HCT116 (cell line): ENCODE measurements around the gene GPLD1. TPM values are rescaled to one million over a fixed set of nuclear protein-coding genes. Genes with fewer than 3 reads are reported as not detected.

Source experiments
- ATAC-seq: fragments of 200-7000 bp; cut with Tn5 transposase; 2 replicates; pipeline ENCODE4 v1.9.1; 2020; ENCODE audit warnings: mild to moderate bottlenecking, moderate library complexity
- BruUV-seq: library from RNA; stranded (reverse); fragments of 400-500 nt; replicated peaks from 2 replicates; lab custom pipeline; 2021; lab: Mats Ljungman, UMichigan
- CTCF ChIA-PET: fragments of 300-600 bp; sonication (Branson Sonifier 250); formaldehyde crosslinking; loops from one replicate; lab custom pipeline; 2021; ENCODE audit warnings: antibody characterized with exemption; lab: Charles Lee
- POLR2A ChIA-PET: fragments of 300-600, 350-600 bp; sonication (Branson Sonifier 250); formaldehyde crosslinking; loops from one replicate; lab custom pipeline; 2021; ENCODE audit warnings: antibody characterized with exemption; lab: Charles Lee
- RAD21 ChIA-PET, 2 experiments: fragments of 300-600 bp; sonication (Branson Sonifier 250); formaldehyde crosslinking; loops; one replicate each; lab custom pipeline; 2023; ENCODE audit warnings: low total read pairs in 2 of 2; ENCODE audit not compliant: uncharacterized antibody in 2 of 2, unreplicated experiment in 2 of 2, low non-redundant PET in 1 of 2; lab: Charles Lee
- DNase-seq: peaks from one replicate; pipeline ENCODE4 v3.0.0-alpha.2; 2010; ENCODE audit warnings: low read depth, low spot score
- H2AFZ ChIP-seq: fragments of 200-600 bp; shearing (Covaris generic), sonication (generic); 2 replicates; pipeline ENCODE4 v1.6.1; 2017; ENCODE audit warnings: low read depth, mixed run types, mixed read lengths, antibody characterized with exemption, low read length; ENCODE audit not compliant: poor library complexity, severe bottlenecking
- H3K27ac ChIP-seq: 2 replicates; pipeline ENCODE4 v1.5.1; 2012; ENCODE audit warnings: low read depth, low read length
- H3K27me3 ChIP-seq: fragments of 200-600 bp; sonication (generic); 2 replicates; pipeline ENCODE4 v1.6.1; 2016; ENCODE audit warnings: mixed run types, low read length, mixed read lengths; ENCODE audit not compliant: insufficient read depth
- H3K36me3 ChIP-seq, 2 experiments: fragments of 200-500 bp in 1 of 2; fragments of 200-600 bp in 1 of 2; sonication (Bioruptor generic) in 1 of 2; sonication (generic) in 1 of 2; 2 replicates each; pipeline versions ENCODE4 v1.5.1 to v1.6.1; 2014 to 2016; ENCODE audit warnings: low read length in 2 of 2, inconsistent platforms in 1 of 2, mixed read lengths in 1 of 2, mixed run types in 1 of 2; ENCODE audit not compliant: insufficient read depth in 2 of 2, control insufficient read depth in 1 of 2
- H3K4me1 ChIP-seq, 2 experiments: fragments of 200-600 bp in 1 of 2; sonication (generic) in 1 of 2; 2 replicates each; pipeline versions ENCODE4 v1.5.1 to v1.6.1; 2012 to 2017; ENCODE audit warnings: low read length in 2 of 2, inconsistent platforms in 1 of 2, mild to moderate bottlenecking in 1 of 2, mixed read lengths in 1 of 2, mixed run types in 1 of 2, moderate library complexity in 1 of 2; ENCODE audit not compliant: insufficient read depth in 2 of 2, control insufficient read depth in 1 of 2
- H3K4me2 ChIP-seq: fragments of 200-600 bp; sonication (generic); 2 replicates; pipeline ENCODE4 v1.6.1; 2017; ENCODE audit warnings: mixed run types, low read length, mixed read lengths
- H3K4me3 ChIP-seq, 2 experiments: fragments of 200-600 bp in 1 of 2; sonication (generic) in 1 of 2; replicated peaks in 1 of 2; 2 replicates each; pipeline ENCODE4 v1.5.1; 2011 to 2016; ENCODE audit warnings: low read length in 2 of 2, control low read depth in 1 of 2, low read depth in 1 of 2, mild to moderate bottlenecking in 1 of 2, mixed read lengths in 1 of 2, mixed run types in 1 of 2
- H3K79me2 ChIP-seq: fragments of 200-600 bp; sonication (generic); 2 replicates; pipeline ENCODE4 v1.6.1; 2017; ENCODE audit warnings: mild to moderate bottlenecking, mixed run types, low read length, moderate library complexity, mixed read lengths; ENCODE audit not compliant: insufficient read depth
- H3K9ac ChIP-seq: fragments of 200-600 bp; sonication (generic); 2 replicates; pipeline ENCODE4 v1.6.1; 2016; ENCODE audit warnings: low read length, mixed read lengths
- H3K9me2 ChIP-seq: fragments of 200-600 bp; sonication (generic), shearing (Covaris generic); 2 replicates; pipeline ENCODE4 v1.6.1; 2017; ENCODE audit warnings: mixed run types, mild to moderate bottlenecking, moderate library complexity; ENCODE audit not compliant: insufficient read depth
- H3K9me3 ChIP-seq, 2 experiments: fragments of 200-500 bp in 1 of 2; fragments of 200-600 bp in 1 of 2; sonication (Bioruptor generic) in 1 of 2; sonication (generic) in 1 of 2; 2 replicates each; pipeline ENCODE4 v1.6.1; 2014 to 2017; ENCODE audit warnings: low read length in 2 of 2, mixed read lengths in 2 of 2, inconsistent platforms in 1 of 2, low read depth in 1 of 2, mild to moderate bottlenecking in 1 of 2, mixed run types in 1 of 2, moderate library complexity in 1 of 2; ENCODE audit not compliant: control insufficient read depth in 1 of 2, insufficient read depth in 1 of 2
- H4K20me1 ChIP-seq: fragments of 200-600 bp; sonication (generic), shearing (Covaris generic); 2 replicates; pipeline ENCODE4 v1.6.1; 2017; ENCODE audit warnings: mixed run types, mild to moderate bottlenecking, moderate library complexity; ENCODE audit not compliant: insufficient read depth
- EGR1 ChIP-seq: IDR thresholded peaks from 2 replicates; pipeline ENCODE4 v1.6.1; 2012; ENCODE audit warnings: low read depth
- EZH2 ChIP-seq: fragments of 200-600 bp; sonication (generic); IDR thresholded peaks from 2 replicates; pipeline ENCODE4 v1.6.1; 2017; ENCODE audit warnings: antibody characterized with exemption, mixed run types
- EZH2phosphoT487 ChIP-seq: fragments of 200-600 bp; IDR thresholded peaks from 2 replicates; pipeline ENCODE4 v1.6.1; 2018; ENCODE audit warnings: antibody characterized with exemption, borderline replicate concordance
- FOSL1 ChIP-seq: IDR thresholded peaks from 2 replicates; pipeline ENCODE4 v1.6.1; 2012; ENCODE audit warnings: low read depth
- POLR2A ChIP-seq: IDR thresholded peaks from 2 replicates; pipeline ENCODE4 v1.7.0; 2011; ENCODE audit warnings: borderline replicate concordance; ENCODE audit not compliant: insufficient read depth, insufficient read length; ENCODE audit errors: extremely low read depth
- RAD21 ChIP-seq: IDR thresholded peaks from 2 replicates; pipeline ENCODE4 v1.6.1; 2012; ENCODE audit warnings: low read depth, mild to moderate bottlenecking
- SIN3A ChIP-seq: IDR thresholded peaks from 2 replicates; pipeline ENCODE4 v1.6.1; 2012; ENCODE audit warnings: low read depth
- SP1 ChIP-seq: IDR thresholded peaks from 2 replicates; pipeline ENCODE4 v1.6.1; 2012; ENCODE audit warnings: low read depth
- TCF7L2 ChIP-seq: IDR thresholded peaks from 2 replicates; pipeline ENCODE4 v1.7.0; 2011; ENCODE audit warnings: borderline replicate concordance, inconsistent platforms; ENCODE audit not compliant: insufficient read depth, insufficient read length; ENCODE audit errors: extremely low read depth
- ZBTB33 ChIP-seq: IDR thresholded peaks from 2 replicates; pipeline ENCODE4 v1.6.1; 2011; ENCODE audit warnings: mild to moderate bottlenecking, low read length, moderate library complexity; ENCODE audit not compliant: insufficient replicate concordance; ENCODE audit errors: extremely low read depth
- ZFX ChIP-seq: fragments of 450-650 bp; IDR thresholded peaks from 2 replicates; pipeline ENCODE4 v1.6.1; 2017
- ZNF274 ChIP-seq: fragments of 200-500 bp; sonication (Bioruptor generic); IDR thresholded peaks from 2 replicates; pipeline ENCODE4 v1.6.1; 2014; ENCODE audit warnings: mild to moderate bottlenecking, low read depth, low read length, inconsistent platforms
- intact Hi-C: fragments of 100-400 bp; cut with micrococcal nuclease; formaldehyde crosslinking; loops from 2 replicates; pipeline ENCODE4 v1.10.0; 2022
- total RNA-seq: library from RNA; stranded (reverse); gene quantifications from one replicate; pipeline ENCODE4 v1.2.1, GENCODE V29; 2021; ENCODE audit not compliant: unreplicated experiment
- TF ChIP-seq, protein P1 (sequence below), 3 experiments: fragments of 200-600 bp in 1 of 3; sonication (generic) in 1 of 3; IDR thresholded peaks in 2 of 3; conservative IDR thresholded peaks in 1 of 3; 2 replicates each; pipeline ENCODE4 v1.5.1; 2012 to 2017; ENCODE audit warnings: low read depth in 2 of 3, low read length in 2 of 3, antibody characterized with exemption in 1 of 3, borderline replicate concordance in 1 of 3, control low read depth in 1 of 3, mild to moderate bottlenecking in 1 of 3, mixed read lengths in 1 of 3, mixed run types in 1 of 3, moderate library complexity in 1 of 3; ENCODE audit not compliant: insufficient read depth in 1 of 3

The GPLD1 gene
- total RNA-seq, 1 experiment from 2014 or later = 2.1 TPM

DNA sequence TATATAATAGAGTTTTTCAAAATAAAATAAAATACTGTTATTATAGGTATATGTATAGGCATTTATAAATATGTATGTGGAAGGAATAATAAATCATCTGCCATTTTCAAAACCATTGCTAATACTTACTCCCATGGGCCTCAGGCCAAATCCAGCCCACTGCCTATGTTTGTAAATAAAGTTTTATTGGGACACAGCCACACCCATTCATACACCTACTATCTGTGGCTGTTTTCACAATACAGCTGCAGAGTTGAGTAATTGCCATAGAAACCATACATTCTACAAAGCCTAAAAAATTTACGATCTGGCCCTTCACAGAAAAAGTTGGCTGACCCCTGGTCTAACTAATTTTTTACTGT, 14.9 kb upstream of the GPLD1 start (continued):
- TF ChIP-seq, protein P1, sequence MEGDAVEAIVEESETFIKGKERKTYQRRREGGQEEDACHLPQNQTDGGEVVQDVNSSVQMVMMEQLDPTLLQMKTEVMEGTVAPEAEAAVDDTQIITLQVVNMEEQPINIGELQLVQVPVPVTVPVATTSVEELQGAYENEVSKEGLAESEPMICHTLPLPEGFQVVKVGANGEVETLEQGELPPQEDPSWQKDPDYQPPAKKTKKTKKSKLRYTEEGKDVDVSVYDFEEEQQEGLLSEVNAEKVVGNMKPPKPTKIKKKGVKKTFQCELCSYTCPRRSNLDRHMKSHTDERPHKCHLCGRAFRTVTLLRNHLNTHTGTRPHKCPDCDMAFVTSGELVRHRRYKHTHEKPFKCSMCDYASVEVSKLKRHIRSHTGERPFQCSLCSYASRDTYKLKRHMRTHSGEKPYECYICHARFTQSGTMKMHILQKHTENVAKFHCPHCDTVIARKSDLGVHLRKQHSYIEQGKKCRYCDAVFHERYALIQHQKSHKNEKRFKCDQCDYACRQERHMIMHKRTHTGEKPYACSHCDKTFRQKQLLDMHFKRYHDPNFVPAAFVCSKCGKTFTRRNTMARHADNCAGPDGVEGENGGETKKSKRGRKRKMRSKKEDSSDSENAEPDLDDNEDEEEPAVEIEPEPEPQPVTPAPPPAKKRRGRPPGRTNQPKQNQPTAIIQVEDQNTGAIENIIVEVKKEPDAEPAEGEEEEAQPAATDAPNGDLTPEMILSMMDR (IDR thresholded peaks at IDR 0.05 in 2 of 3, conservative IDR thresholded peaks at IDR 0.05 in 1 of 3; ENCODE audit: borderline replicate concordance in 1 of 3, insufficient read depth in 1 of 3, low read depth in 2 of 3, low read length in 2 of 3) = no peak
- TF ChIP-seq, all 23 proteins: peak for 0

GRCh38 chr6:24501914-24502313, 12.5 kb upstream of the GPLD1 start:
- Histone ChIP-seq H3K4me3 (no peak overlapping the region), H3K4me1 (no peaks in the 10 kb centered on the region; a peak in 1 of 4 replicates), H3K27ac (no peak overlapping the region), H2AFZ (no peak overlapping the region), H4K20me1 (no peaks in the 10 kb centered on the region), H3K9me2 (no peaks in the 10 kb centered on the region), H3K27me3 (no peaks in the 10 kb centered on the region), H3K9me3 (no peaks in the 10 kb centered on the region), H3K4me2 (no peak overlapping the region), H3K36me3 (no peaks in the 10 kb centered on the region), H3K9ac (no peak overlapping the region), H3K79me2 (no peaks in the 10 kb centered on the region)
- intact Hi-C loops = no loop called here
- ChIA-PET CTCF (interaction anchor here (1.8 kb wide), 1 partner anchor 19 kb away, joined by 5 read pairs; no protein-coding TSS in a partner anchor), RAD21 (no interaction called here), POLR2A (no interaction called here)
- BruUV-seq = no TSS peak
- ATAC-seq = no peak
- DNase-seq = no peak
- TF ChIP-seq, protein P1 (IDR thresholded peaks at IDR 0.05 in 2 of 3, conservative IDR thresholded peaks at IDR 0.05 in 1 of 3; ENCODE audit: borderline replicate concordance in 1 of 3, insufficient read depth in 1 of 3, low read depth in 2 of 3, low read length in 2 of 3) = no peak
- TF ChIP-seq EZH2 (no peak), SIN3A (no peak), FOSL1 (no peak), EZH2phosphoT487 (no peak), EGR1 (no peak), POLR2A (no peak), ZNF274 (no peak), ZBTB33 (no peak), SP1 (no peak), TCF7L2 (no peak), RAD21 (no peak), ZFX (no peak)
